Glutamatergic neuron (in vitro differentiated cells): ENCODE data around the gene OR2G6. TPM values are rescaled to one million over a fixed set of nuclear protein-coding genes. Genes with fewer than 3 reads are reported as not detected.
"Not testable (repeated sequence)": the region's sequence is repeated elsewhere in the genome, so short reads cannot be mapped to it uniquely, and the experiment has no call there.

Experiments
- DNase-seq: peaks from one replicate; pipeline ENCODE4 v3.0.0; 2022
- H3K27ac Mint-ChIP-seq: one replicate; pipeline ENCODE4 v1.8.0; 2020; ENCODE audit warnings: mild to moderate bottlenecking, mixed read lengths, inconsistent platforms; ENCODE audit not compliant: unreplicated experiment
- H3K27me3 Mint-ChIP-seq: one replicate; pipeline ENCODE4 v1.8.0; 2020; ENCODE audit warnings: mild to moderate bottlenecking, moderate library complexity, mixed read lengths, inconsistent platforms; ENCODE audit not compliant: unreplicated experiment
- H3K36me3 Mint-ChIP-seq: one replicate; pipeline ENCODE4 v1.8.0; 2020; ENCODE audit warnings: mild to moderate bottlenecking, mixed read lengths, inconsistent platforms; ENCODE audit not compliant: unreplicated experiment
- H3K4me1 Mint-ChIP-seq: one replicate; pipeline ENCODE4 v1.8.0; 2020; ENCODE audit warnings: mild to moderate bottlenecking, low read depth, mixed read lengths, inconsistent platforms; ENCODE audit not compliant: unreplicated experiment
- H3K4me3 Mint-ChIP-seq: one replicate; pipeline ENCODE4 v1.8.0; 2020; ENCODE audit warnings: mild to moderate bottlenecking, mixed read lengths, inconsistent platforms; ENCODE audit not compliant: unreplicated experiment
- H3K9me3 Mint-ChIP-seq: one replicate; pipeline ENCODE4 v1.8.0; 2020; ENCODE audit warnings: mild to moderate bottlenecking, moderate library complexity, mixed read lengths, inconsistent platforms; ENCODE audit not compliant: unreplicated experiment
- CTCF ChIP-seq: fragments of 200-600 bp; sonication (generic); IDR thresholded peaks from one replicate; pipeline ENCODE4 v1.5.0; 2021; ENCODE audit not compliant: partially characterized antibody, unreplicated experiment
- long read RNA-seq: library from polyadenylated mRNA; unstranded; transcript quantifications from one replicate; pipeline ENCODE4 v2.0.0, GENCODE V29; 2020; ENCODE audit not compliant: unreplicated experiment
- total RNA-seq: library from RNA; stranded (reverse); fragmentation: NEBNext Ultra II Directional; extraction: Animal tissue kit (Norgen Biotek cat#: 25700); gene quantifications from one replicate; pipeline ENCODE4 v1.2.1, GENCODE V29; 2021; ENCODE audit not compliant: unreplicated experiment

OR2G6 gene
- not detected for total RNA-seq
- long read RNA-seq: 0 reads

DNA sequence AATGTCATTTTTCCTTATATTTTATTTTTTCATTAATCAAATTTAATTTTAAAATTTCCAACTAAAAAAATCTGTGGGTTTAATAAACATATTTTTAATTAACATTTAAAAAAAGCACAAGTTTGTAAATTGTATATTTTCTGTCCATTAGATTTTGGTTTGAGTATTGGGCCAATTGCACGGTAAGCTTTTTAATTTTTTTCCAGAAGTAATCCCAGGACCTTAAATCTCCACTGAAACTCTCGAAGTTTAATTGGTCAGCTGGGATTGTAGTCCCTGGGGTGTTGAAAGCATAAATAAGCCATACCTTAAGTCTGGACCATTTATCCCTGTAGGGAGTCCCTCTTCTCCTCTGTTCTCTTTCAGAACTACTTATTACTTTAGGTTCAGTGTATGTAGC lies at the start of gene OR2G6:
TSS of gene OR2G6 (plus strand) at position 301 of the 400 bp plus-strand sequence. CDS start 13,574 bp downstream, outside the sequence.
- not testable (repeated sequence) for H3K27me3 Mint-ChIP-seq, H3K27ac Mint-ChIP-seq, H3K36me3 Mint-ChIP-seq, H3K4me1 Mint-ChIP-seq, H3K4me3 Mint-ChIP-seq, H3K9me3 Mint-ChIP-seq, DNase-seq

GRCh38 chr1:248459117-248459516 lies 48.8 kb upstream of the OR2G6 start:
- not testable (repeated sequence) for H3K4me3 Mint-ChIP-seq, H3K36me3 Mint-ChIP-seq, H3K27ac Mint-ChIP-seq, DNase-seq, H3K27me3 Mint-ChIP-seq, H3K4me1 Mint-ChIP-seq, H3K9me3 Mint-ChIP-seq

- H3K36me3 Mint-ChIP-seq: no peaks in the 10 kb centered on the region
- H3K4me1 Mint-ChIP-seq: no peaks in the 10 kb centered on the region
- H3K27me3 Mint-ChIP-seq: peaks cover 2% of the 10 kb centered on the region
- no peak for TF ChIP-seq CTCF
- DNase-seq: no peak
- no peaks in the 10 kb centered on the region for H3K9me3 Mint-ChIP-seq
- no peak overlapping the region for H3K4me3 Mint-ChIP-seq
- no peak overlapping the region for H3K27ac Mint-ChIP-seq
Observed at GRCh38 chr1:248471154-248471553, 36.7 kb upstream of the OR2G6 start.

DNA sequence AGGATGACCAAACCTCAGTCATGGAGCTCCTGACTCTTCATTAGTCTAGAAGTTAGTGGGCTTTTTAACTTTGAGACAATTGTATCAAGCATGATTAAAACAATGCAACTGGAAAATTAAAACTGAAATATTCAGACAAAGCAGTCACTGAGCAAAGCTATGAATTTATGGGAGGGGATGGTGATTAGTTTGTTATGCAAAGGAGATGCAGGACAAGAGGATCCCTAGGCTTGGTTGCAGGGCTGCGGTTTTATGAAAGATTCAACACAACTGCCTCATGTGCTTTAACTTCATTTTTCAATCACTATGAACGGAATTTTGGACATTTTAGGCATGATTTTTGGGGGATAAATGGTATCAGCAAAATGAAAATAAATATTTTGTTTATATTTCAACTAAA lies 35.8 kb upstream of the OR2G6 start:
- H3K4me1 Mint-ChIP-seq, H3K9me3 Mint-ChIP-seq, H3K27ac Mint-ChIP-seq, DNase-seq, H3K36me3 Mint-ChIP-seq, H3K4me3 Mint-ChIP-seq, H3K27me3 Mint-ChIP-seq: not testable (repeated sequence)

GRCh38 chr1:248473051-248473450 lies 34.8 kb upstream of the OR2G6 start, which contains the start of gene OR2T3:
Gene OR2T3, plus strand, starts transcription at chr1:248473351. Its CDS starts 0 bp downstream, at chr1:248473351.
- H3K9me3 Mint-ChIP-seq, DNase-seq, H3K27me3 Mint-ChIP-seq, H3K4me1 Mint-ChIP-seq, H3K36me3 Mint-ChIP-seq, H3K27ac Mint-ChIP-seq, H3K4me3 Mint-ChIP-seq: not testable (repeated sequence)

DNA sequence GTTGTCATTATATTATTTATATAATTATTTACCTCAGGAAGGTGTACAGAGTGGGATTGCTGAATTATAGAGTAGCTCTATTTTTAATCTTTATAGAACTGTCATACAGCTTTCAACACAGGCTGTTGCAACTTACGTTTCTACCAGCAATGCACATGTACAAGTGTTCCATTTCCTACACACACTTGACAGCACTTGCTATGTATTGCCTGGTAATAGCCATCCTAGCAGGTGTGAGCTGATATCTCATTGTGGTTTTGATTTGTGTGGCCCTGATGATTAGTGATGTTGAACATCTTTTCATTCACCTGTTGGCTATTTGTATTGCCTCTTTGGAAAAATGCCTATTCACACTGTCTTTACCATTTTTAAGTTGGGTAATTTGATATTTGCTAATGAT lies 32.2 kb upstream of the OR2G6 start:
- DNase-seq, H3K27ac Mint-ChIP-seq, H3K36me3 Mint-ChIP-seq, H3K27me3 Mint-ChIP-seq, H3K4me1 Mint-ChIP-seq, H3K9me3 Mint-ChIP-seq, H3K4me3 Mint-ChIP-seq: not testable (repeated sequence)

GRCh38 chr1:248481686-248482579 lies 25.9 kb upstream of the OR2G6 start:
- DNase-seq, H3K27me3 Mint-ChIP-seq, H3K36me3 Mint-ChIP-seq, H3K27ac Mint-ChIP-seq, H3K4me3 Mint-ChIP-seq, H3K4me1 Mint-ChIP-seq, H3K9me3 Mint-ChIP-seq: not testable (repeated sequence)

DNA sequence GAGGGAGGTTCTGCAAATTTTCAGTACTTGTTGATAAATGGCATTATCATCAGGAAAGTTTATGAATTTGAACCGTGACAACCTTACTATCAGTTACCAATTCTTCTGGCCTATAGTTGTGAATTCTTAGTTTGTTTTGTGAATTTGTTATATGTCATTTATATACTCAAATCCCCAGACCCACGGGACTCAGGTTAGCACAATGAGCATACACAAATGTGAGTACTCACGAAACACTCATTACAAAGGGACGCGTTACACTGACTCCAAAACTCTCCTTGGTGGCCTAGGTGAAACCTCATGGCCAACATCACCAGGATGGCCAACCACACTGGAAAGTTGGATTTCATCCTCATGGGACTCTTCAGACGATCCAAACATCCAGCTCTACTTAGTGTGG lies 19.6 kb upstream of the OR2G6 start, which contains the start of gene OR2T5:
TSS of gene OR2T5 (plus strand) at position 301 of the 400 bp plus-strand sequence. CDS start at position 301, 0 bp downstream.
- not testable (repeated sequence) for H3K27ac Mint-ChIP-seq, H3K9me3 Mint-ChIP-seq, DNase-seq, H3K4me1 Mint-ChIP-seq, H3K36me3 Mint-ChIP-seq, H3K27me3 Mint-ChIP-seq, H3K4me3 Mint-ChIP-seq

GRCh38 chr1:248496661-248497060 lies 11.2 kb upstream of the OR2G6 start:
- not testable (repeated sequence) for H3K27ac Mint-ChIP-seq, DNase-seq, H3K9me3 Mint-ChIP-seq, H3K36me3 Mint-ChIP-seq, H3K27me3 Mint-ChIP-seq, H3K4me1 Mint-ChIP-seq, H3K4me3 Mint-ChIP-seq

GRCh38 chr1:248500305-248501035 lies 7.4 kb upstream of the OR2G6 start:
- not testable (repeated sequence) for H3K4me3 Mint-ChIP-seq, H3K27ac Mint-ChIP-seq, H3K36me3 Mint-ChIP-seq, H3K4me1 Mint-ChIP-seq, H3K27me3 Mint-ChIP-seq, H3K9me3 Mint-ChIP-seq, DNase-seq

- DNase-seq, H3K9me3 Mint-ChIP-seq, H3K4me3 Mint-ChIP-seq, H3K4me1 Mint-ChIP-seq, H3K36me3 Mint-ChIP-seq, H3K27me3 Mint-ChIP-seq, H3K27ac Mint-ChIP-seq: not testable (repeated sequence)
Observed at GRCh38 chr1:248510217-248510616, 2.3 kb downstream of the OR2G6 start.
